ENCODE measurements around the gene SGMS1.

Gene SGMS1

GRCh38 chr10:50326172-50326555, 297.6 kb downstream of the SGMS1 start:
- DNase-seq, result no peak

GRCh38 chr10:50325449-50326171, 298.1 kb downstream of the SGMS1 start:
- no peak for DNase-seq

GRCh38 chr10:50324680-50325393, 298.9 kb downstream of the SGMS1 start:
- DNase-seq, result no peak

DNA sequence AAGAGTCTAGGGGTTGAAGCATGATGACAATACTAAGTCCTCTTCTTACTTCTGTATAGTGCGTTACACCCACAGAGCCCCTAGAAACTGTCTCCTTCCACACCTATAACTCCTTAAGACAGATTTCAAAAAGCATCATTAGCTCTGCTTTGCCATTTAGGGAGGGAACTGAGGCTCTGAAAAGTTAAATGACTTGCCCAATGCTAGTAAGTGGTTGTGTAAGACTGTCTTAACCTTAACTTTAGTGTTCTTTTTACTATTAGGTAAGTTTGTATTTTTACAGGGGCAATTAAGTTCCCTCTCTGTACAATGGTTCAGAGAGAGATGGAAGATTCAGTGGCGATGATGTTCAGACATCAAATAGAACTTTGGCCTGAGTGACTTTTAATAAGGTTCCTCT, 299.7 kb downstream of the SGMS1 start:
- no peak for DNase-seq

GRCh38 chr10:50322077-50322476, 301.7 kb downstream of the SGMS1 start:
- no peak for DNase-seq

- no peak for DNase-seq
Measured at GRCh38 chr10:50318129-50318528, 305.6 kb downstream of the SGMS1 start.

DNA sequence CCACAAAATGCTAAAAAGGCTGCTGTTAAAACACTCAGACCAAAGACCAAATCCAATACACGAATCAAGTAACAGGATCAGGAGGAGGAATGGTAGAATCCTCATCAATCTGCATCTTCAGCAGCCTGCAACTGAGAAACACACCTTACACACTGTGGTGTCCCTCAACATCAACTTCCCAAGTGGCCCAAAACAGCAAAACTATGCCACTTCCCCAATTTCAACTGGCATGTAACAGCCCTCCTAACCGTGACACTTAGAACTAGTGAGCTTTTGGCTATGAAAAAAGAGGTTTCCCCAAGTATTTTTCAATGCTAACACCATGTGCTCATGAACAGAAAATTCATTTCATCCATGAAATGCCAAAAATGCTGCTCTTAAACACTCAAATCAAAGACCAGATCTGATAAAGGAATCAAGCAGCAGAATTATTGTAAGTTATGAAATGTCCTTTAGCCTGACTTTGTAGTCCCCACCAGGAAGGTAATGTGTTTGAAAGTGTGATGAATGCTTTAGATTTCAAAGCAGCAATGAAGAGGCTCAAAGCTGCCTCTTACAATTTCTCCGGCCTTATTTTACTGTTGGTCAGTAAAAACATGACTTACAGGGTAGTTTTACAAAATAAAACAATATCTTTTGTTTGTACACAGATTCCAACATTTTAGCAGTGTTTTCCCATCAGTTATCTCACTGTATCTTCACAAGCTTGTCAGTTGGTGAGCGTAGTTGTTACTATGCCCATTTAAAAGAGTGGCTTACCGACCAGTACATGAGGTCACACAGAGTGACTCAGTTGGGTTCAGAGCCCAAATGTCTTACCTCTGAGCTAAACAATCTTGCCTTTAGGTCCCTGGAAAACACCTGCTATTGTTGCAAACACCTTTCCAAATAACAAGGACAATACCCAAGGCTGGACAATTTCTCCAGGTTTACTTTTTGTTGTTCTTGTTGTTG, 306.8 kb downstream of the SGMS1 start:
- DNase-seq, result no peak

- DNase-seq, result no peak
Measured at GRCh38 chr10:50316174-50316573, 307.6 kb downstream of the SGMS1 start.

DNA sequence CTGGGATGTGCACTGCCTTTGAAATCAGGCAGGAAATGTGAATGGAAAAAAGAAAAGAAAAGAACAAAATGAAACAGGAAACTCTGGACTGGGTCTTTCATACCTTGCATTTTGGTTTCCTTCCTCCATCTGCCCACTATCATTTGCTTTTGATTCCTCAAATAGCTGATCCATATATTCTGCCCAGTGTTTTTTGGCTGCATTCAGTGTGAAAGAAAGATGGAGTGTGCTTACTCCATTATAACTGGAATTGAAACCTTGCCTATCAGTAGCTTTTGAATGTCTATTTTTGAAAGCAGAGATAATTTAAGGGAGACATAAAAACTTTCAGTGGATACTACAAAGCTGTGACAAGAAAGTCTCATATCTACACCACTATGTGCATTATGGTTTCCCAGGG, 308.3 kb downstream of the SGMS1 start:
- DNase-seq, result no peak

DNA sequence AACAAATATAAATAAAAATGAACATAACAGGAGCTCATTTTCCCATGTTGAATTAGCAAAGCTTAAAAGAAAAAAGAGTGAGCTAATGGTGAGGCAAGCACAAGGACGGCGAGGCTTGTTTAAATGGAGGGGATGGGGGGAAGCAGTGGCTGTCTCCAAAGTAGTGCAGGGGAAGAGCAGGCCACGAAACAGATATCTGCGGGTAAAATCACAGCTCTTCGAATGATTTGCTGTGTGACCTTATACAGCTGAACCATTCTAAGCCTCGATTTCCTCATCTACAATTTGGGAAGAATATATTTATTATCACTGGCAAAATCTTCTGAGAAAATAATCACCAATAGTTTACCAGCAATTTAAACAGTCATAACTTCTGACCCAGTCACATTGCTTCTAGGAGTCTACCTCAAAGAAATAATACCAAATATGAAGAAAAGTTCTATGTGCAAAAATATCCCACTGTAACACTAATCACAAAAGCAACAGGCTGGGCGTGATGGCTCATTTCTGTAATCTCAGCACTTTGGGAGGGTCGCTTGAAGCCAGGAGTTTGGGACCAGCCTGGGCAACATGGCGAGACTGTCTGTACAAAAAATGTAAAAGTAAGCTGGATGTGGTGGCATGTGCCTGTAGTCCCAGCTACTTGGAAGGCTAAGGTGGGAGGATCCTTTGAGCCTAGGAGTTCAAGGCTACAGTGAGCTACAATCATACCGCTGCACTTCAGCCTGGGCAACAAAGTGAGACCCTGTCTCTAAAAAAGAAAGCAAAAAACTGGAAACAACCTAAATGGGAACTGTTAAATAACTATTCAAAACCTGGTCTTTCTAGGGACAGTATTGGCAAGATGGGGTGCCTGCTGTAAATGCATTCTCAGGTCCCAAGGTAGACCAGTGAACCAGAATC, 309.3 kb downstream of the SGMS1 start:
- no peak for DNase-seq

DNA sequence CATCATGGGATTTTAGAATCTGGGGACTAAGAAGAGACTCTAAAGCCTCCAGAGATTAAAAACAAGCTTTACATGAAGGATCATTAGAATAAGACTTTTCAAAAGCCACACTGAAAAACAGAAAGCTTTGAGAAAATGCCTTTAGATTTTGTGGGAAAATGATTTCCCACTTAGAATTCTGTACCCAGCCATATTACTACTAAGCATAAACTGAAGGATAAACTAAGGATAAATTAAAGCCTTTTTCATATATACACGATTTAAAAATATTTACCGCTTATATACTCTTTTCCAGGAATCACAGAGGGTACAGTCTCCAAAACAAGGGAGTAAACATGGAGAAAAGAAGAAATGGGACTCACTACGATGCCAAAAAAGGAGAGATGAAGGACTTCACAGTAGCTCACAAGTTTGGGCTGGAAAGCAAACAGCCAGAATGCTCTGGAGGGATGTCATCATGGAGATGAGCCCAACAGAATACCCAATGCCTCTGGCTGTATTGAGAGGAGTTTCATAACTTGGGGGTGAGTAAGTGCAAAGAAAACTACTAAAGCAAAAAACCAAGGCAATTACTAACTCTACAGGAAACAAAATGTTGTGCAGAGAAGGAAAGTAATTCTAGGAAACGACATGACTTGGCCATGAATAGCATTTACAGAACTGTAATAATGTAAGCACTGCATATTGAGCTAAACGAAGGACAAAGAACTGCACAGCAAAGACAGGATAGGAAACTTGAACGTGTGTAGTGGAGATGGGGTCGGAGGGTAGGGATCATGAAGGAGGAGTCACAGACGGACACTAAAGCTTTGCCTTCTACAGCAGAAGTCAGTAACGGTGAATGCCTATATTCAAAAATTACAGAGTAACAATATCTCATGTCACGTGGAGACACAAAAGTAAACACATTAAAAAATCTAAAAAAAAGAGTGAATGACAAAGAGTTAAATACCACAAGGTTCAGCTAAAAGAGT, 311.0 kb downstream of the SGMS1 start:
- DNase-seq, result no peak

- DNase-seq, result no peak
Measured at GRCh38 chr10:50310560-50311174, 313.1 kb downstream of the SGMS1 start.

GRCh38 chr10:50309342-50309741, 314.4 kb downstream of the SGMS1 start:
- DNase-seq, result no peak

GRCh38 chr10:50304660-50305059, 319.1 kb downstream of the SGMS1 start:
- no peak for DNase-seq

- DNase-seq, result no peak
Measured at GRCh38 chr10:50299948-50300669, 323.6 kb downstream of the SGMS1 start.

DNA sequence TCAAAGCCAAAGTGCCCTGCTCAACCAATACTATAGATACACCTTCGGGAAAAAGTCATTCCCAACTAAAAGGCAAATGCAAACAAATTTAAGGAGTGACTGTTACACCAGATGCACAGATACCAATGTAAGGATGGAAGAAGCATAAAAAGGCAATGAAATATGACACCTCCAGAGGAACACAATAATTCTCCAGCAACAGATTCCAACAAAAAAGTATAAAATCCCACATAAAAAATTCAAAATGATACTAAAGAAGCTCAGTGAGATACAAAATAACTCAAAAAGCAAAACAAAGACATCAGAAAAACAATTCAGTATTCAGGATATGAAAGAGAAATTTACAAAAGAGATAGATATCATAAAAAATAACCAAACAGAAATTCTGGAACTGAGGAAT, 328.4 kb downstream of the SGMS1 start:
- DNase-seq, result no peak

DNA sequence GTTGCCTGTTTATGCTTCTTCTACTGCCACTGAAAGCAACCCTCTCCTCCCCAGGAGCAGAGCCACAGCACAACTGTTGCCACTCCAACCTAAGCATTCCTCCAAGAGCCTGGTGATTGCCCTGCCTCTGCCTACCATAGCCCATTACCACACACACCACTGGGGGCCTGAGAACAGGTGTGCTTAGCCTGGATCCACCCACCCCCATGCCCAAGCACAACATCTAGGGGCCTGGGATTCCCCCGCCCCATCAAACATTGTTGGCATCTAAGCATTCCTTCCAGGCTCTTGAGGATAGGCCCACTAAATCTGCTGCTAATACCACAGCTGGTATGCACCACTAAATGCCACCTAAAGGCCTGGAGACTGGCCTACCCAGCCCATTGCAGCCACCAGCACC, 329.2 kb downstream of the SGMS1 start:
- no peak for DNase-seq

DNA sequence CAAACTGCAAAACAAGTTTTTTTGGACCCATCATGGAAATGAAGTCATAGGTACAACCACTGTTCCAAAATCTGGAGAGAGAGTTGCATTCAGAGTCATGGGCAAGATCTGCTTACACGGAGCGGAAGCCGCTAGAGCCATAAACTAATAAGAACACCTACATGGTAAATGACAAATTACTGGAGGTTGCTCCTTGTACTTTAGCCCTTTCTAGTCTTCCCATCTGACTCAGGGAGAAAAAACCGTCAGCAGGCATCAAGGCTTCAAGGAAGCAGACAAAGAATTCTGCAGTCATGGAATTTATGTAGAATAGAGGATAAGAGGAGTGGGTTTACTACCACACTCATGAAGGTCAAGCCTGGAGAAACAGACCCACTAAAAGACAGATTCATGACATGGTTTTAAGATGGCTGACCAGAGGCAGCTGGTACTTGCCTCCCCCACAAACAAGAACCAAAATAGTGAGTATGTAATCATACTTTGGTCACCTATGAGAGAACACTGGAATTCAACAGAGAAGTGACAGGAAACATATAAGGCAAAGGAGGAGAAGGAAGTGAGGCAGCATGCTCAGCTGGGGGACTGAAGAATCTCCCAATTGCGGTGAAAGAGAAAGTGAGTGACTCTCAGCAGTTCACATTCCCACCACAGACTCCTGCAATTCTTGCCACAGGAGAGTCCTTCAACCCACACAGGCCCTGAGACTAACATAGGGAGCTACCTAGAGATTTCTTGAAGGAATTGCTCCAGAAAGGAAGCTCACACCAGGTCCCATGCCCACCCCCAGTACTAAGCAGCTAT, 330.0 kb downstream of the SGMS1 start:
- no peak for DNase-seq

DNA sequence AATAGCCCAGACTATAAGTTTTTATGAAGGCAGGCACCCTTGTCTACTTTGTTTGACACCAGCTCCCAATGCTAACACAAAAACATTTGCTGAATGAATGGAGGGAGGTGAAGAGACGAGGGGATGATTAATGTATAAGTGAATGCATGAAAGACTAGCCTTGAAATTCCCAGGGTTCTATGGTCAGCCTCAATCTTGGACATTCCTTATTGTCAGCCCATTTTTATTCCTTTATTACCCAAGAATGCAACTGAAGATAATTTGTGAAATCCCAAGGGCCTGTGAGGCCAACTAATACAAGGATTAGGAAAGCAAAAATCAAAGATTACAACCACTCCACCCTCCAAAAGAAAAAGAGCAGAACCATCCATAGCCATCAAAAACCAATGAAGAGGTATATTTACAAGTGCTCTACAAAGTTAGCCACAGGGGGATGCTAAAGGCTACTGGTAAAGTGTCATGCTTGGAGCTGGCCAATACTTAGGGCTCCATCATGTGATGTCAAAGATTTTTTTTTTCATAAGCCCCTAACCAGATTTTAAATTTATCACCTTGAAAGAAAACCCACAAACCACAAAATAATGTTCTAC, 332.4 kb downstream of the SGMS1 start:
- no peak for DNase-seq

Data from effector CD8-positive, alpha-beta T cell (primary cell).